K562 (cell line): Measurements from ENCODE around the gene DPP3. TPM values are rescaled to one million over a fixed set of nuclear protein-coding genes. Genes with fewer than 3 reads are reported as not detected.
A peak's percentile ranks its signal among the peaks of the same experiment; 100 is the strongest.

Source experiments
- CREBBP ChIP-seq: IDR thresholded peaks from one replicate; pipeline ENCODE4 v1.6.1; 2012; ENCODE audit warnings: low read depth, mild to moderate bottlenecking, control low read depth, inconsistent platforms, low read length
- EGR1 ChIP-seq: fragments of 450-650 bp; conservative IDR thresholded peaks from 2 replicates; pipeline ENCODE4 v1.6.1; 2017; ENCODE audit warnings: mild to moderate bottlenecking
- EP400 ChIP-seq: fragments of 450-650 bp; IDR thresholded peaks from 2 replicates; pipeline ENCODE4 v1.6.1; 2017; ENCODE audit warnings: antibody characterized with exemption, mild to moderate bottlenecking, moderate library complexity
- EZH2 ChIP-seq: IDR thresholded peaks from 2 replicates; pipeline ENCODE4 v1.6.1; 2012; ENCODE audit warnings: low read depth, mild to moderate bottlenecking, inconsistent platforms, low read length, borderline replicate concordance
- FOXA3 ChIP-seq, 2 experiments: fragments of 450-650 bp in 1 of 2; sonication (generic) in 1 of 2; formaldehyde crosslinking; IDR thresholded peaks in 1 of 2; conservative IDR thresholded peaks in 1 of 2; 2 replicates each; pipeline versions ENCODE4 v1.4.0 to v1.8.0; 2020 to 2022; ENCODE audit warnings: mild to moderate bottlenecking in 2 of 2, missing genetic modification reagents in 1 of 2
- FOXK1 ChIP-seq: sonication (generic); formaldehyde crosslinking; IDR thresholded peaks from 2 replicates; pipeline ENCODE4 v1.8.0; 2022; ENCODE audit warnings: missing genetic modification reagents, mild to moderate bottlenecking, borderline replicate concordance
- MBD1 ChIP-seq: fragments of 250-450 bp; sonication (Bioruptor Pico); IDR thresholded peaks from 2 replicates; pipeline ENCODE4 v1.8.0; 2022; ENCODE audit warnings: inconsistent platforms
- NEUROD1 ChIP-seq: fragments of 150-350 bp; IDR thresholded peaks from 2 replicates; pipeline ENCODE4 v1.6.1; 2014; ENCODE audit warnings: borderline replicate concordance, low read length, low read depth; ENCODE audit not compliant: partially characterized antibody
- NFYB ChIP-seq: IDR thresholded peaks from 2 replicates; pipeline ENCODE4 v1.6.1; 2011; ENCODE audit warnings: mild to moderate bottlenecking, moderate library complexity; ENCODE audit not compliant: insufficient read length; ENCODE audit errors: extremely low read depth
- NR4A1 ChIP-seq, 2 experiments: fragments of 250-450 bp in 1 of 2; fragments of 450-650 bp in 1 of 2; sonication (Bioruptor Pico) in 1 of 2; IDR thresholded peaks; 2 replicates each; pipeline versions ENCODE4 v1.4.0 to v1.6.1; 2016 to 2020; ENCODE audit warnings: mild to moderate bottlenecking in 2 of 2, missing compliant biosample characterization in 1 of 2, missing genetic modification characterization in 1 of 2, moderate library complexity in 1 of 2
- PURB ChIP-seq: sonication (generic); formaldehyde crosslinking; IDR thresholded peaks from 2 replicates; pipeline ENCODE4 v1.9.0; 2021; ENCODE audit warnings: low read depth, mild to moderate bottlenecking, missing genetic modification reagents
- SIX5 ChIP-seq, 2 experiments: IDR thresholded peaks; 2 replicates each; pipeline ENCODE4 v1.6.1; 2011; ENCODE audit warnings: low read length in 2 of 2, borderline replicate concordance in 1 of 2, low read depth in 1 of 2, mild to moderate bottlenecking in 1 of 2, moderate library complexity in 1 of 2; ENCODE audit not compliant: insufficient read depth in 1 of 2
- TCF7 ChIP-seq: sonication (generic); IDR thresholded peaks from 2 replicates; pipeline ENCODE4 v1.6.1; 2016; ENCODE audit warnings: antibody characterized with exemption, borderline replicate concordance
- ZFX ChIP-seq: sonication (generic); formaldehyde crosslinking; IDR thresholded peaks from 2 replicates; pipeline ENCODE4 v1.8.0; 2022; ENCODE audit warnings: mild to moderate bottlenecking, missing genetic modification reagents, moderate library complexity
- ZNF133 ChIP-seq: fragments of 250-450 bp; sonication (Bioruptor Pico); IDR thresholded peaks from 2 replicates; pipeline ENCODE4 v1.4.0; 2020; ENCODE audit warnings: mild to moderate bottlenecking
- ZNF197 ChIP-seq: fragments of 200-800 bp; sonication (Bioruptor generic); IDR thresholded peaks from 2 replicates; pipeline ENCODE4 v1.6.1; 2016; ENCODE audit warnings: low read depth, missing genetic modification characterization, missing compliant biosample characterization
- ZNF707 ChIP-seq: fragments of 250-450 bp; sonication (Bioruptor Pico); conservative IDR thresholded peaks from 2 replicates; pipeline ENCODE4 v1.8.0; 2022; ENCODE audit warnings: inconsistent platforms, mild to moderate bottlenecking, moderate library complexity
- polyA plus RNA-seq, 8 experiments: library from polyadenylated mRNA; depleted of rRNA in 4 of 8; stranded (reverse) in 5 of 8; unstranded in 3 of 8; fragments of >200 nt; fragmentation: Nextera tagmentation in 2 of 8; fragmentation: Illumina TruSeq in 1 of 8; extraction: Ambion mirVana in 2 of 8; extraction: Trizol in 1 of 8; gene quantifications; 2 replicates each; pipeline versions ENCODE4 v1.2.1 to v1.2.3, GENCODE V29; 2011 to 2014; ENCODE audit warnings: inconsistent platforms in 1 of 8, missing spikeins in 1 of 8
- total RNA-seq, 7 experiments: library from RNA; depleted of rRNA in 6 of 7; stranded (reverse); fragments of >200 nt in 6 of 7; fragmentation: Illumina TruSeq in 2 of 7; extraction: Trizol in 2 of 7; gene quantifications; 2 replicates each; pipeline versions ENCODE4 v1.2.1 to v1.2.3, GENCODE V29; 2011 to 2021; ENCODE audit warnings: low replicate concordance in 1 of 7
- TF ChIP-seq, protein P1 (sequence below): fragments of 450-650 bp; formaldehyde crosslinking; conservative IDR thresholded peaks from 2 replicates; pipeline ENCODE4 v1.4.0; 2022; ENCODE audit warnings: mild to moderate bottlenecking, missing genetic modification characterization
- TF ChIP-seq, protein P2 (sequence below), 2 experiments: IDR thresholded peaks in 1 of 2; conservative IDR thresholded peaks in 1 of 2; 2 replicates each; pipeline ENCODE4 v1.6.1; 2016; ENCODE audit warnings: low read depth in 2 of 2, mild to moderate bottlenecking in 1 of 2, missing compliant biosample characterization in 1 of 2, missing genetic modification characterization in 1 of 2, moderate library complexity in 1 of 2

Gene DPP3
- total and polyA plus RNA-seq, 9 of the 15 experiments (the other 6 are each of a cell fraction or from before 2014, with no cell fraction given): 3.7 to 69.2 (median 43.3) TPM

DNA sequence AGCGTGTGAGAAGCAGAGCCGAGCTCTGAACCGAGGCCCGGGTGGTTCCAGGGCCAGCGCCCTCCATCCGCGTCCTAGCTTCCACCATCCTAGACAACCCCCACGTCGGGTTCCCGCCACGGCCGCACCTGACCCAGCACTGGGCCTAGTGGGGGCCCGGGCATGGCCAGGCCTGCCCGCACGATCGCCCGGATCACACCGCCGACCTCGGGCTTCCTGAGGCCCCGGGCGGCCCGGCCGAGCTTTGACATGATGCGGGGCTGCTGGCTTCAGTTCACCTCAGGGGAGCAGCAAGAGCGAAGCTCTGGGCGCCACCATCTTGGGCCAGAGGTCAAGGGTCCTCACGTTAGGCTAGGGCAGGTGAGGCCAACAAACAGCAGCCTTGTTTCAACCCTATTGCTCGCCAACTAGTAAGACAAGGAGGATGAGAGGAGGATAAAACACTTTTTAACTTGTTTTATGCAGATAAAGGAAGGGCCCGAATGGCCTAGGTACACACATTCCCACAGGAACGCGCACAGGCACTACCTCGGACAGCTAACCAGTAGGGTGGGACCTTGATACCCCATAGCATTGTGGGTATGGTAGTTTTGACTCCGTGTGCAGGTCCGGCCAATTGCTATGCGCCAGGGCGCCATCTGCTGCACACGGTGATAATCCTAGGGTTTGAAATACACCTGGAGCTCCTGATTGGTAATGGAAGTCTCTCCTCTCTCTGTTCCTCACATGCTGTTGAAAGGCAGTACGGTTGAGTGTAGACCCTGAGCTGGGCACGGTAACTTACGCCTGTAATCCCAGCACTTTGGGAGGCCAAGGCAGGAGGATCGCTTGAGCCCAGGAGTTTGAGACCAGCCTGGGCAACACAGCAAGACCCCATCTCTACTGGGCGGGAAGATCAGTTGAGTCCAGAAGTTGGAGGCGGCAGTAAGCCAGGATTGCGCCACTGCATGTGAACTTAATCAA lies 41.4 kb upstream of the DPP3 start, which contains the start of gene MRPL11 (continued):
- TF ChIP-seq ZNF197 (CRISPR knock-in tag): no peak
- no peak for TF ChIP-seq PURB (CRISPR knock-in tag)
- TF ChIP-seq SIX5 (IDR thresholded peaks at IDR 0.05; ENCODE audit: borderline replicate concordance in 1 of 2, insufficient read depth in 1 of 2, low read depth in 1 of 2, low read length in 2 of 2): peak; percentile 74 to 90; a peak in 3 of 4 replicates
- no peak for TF ChIP-seq CREBBP
- TF ChIP-seq ZNF707 (CRISPR knock-in tag): no peak
- peak; percentile 96 for TF ChIP-seq ZFX
- 0 out of 2 replicates have a peak, but pooled peaks have one; percentile 10 for TF ChIP-seq FOXK1 (CRISPR knock-in tag)
- TF ChIP-seq EZH2: no peak
- no peak for TF ChIP-seq FOXA3 (CRISPR knock-in tag; conservative IDR thresholded peaks at IDR 0.05 in 1 of 2, IDR thresholded peaks at IDR 0.05 in 1 of 2)
- TF ChIP-seq NFYB: peak; percentile 18
- no peak for TF ChIP-seq NR4A1 (CRISPR knock-in tag; IDR thresholded peaks at IDR 0.05)
- peak; percentile 75 for TF ChIP-seq NR4A1 (tag; IDR thresholded peaks at IDR 0.05)
- TF ChIP-seq NEUROD1: peak; percentile 78
- TF ChIP-seq EP400: peak; percentile 81
- TF ChIP-seq, protein P1, sequence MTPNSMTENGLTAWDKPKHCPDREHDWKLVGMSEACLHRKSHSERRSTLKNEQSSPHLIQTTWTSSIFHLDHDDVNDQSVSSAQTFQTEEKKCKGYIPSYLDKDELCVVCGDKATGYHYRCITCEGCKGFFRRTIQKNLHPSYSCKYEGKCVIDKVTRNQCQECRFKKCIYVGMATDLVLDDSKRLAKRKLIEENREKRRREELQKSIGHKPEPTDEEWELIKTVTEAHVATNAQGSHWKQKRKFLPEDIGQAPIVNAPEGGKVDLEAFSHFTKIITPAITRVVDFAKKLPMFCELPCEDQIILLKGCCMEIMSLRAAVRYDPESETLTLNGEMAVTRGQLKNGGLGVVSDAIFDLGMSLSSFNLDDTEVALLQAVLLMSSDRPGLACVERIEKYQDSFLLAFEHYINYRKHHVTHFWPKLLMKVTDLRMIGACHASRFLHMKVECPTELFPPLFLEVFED (CRISPR knock-in tag): no peak
- TF ChIP-seq MBD1: no peak
- TF ChIP-seq EGR1: no peak
- TF ChIP-seq, protein P2, sequence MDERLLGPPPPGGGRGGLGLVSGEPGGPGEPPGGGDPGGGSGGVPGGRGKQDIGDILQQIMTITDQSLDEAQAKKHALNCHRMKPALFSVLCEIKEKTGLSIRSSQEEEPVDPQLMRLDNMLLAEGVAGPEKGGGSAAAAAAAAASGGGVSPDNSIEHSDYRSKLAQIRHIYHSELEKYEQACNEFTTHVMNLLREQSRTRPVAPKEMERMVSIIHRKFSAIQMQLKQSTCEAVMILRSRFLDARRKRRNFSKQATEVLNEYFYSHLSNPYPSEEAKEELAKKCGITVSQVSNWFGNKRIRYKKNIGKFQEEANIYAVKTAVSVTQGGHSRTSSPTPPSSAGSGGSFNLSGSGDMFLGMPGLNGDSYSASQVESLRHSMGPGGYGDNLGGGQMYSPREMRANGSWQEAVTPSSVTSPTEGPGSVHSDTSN (CRISPR knock-in tag; IDR thresholded peaks at IDR 0.05; ENCODE audit: low read depth): no peak
- TF ChIP-seq, protein P2 (tag; conservative IDR thresholded peaks at IDR 0.05; ENCODE audit: low read depth): no peak
- no peak for TF ChIP-seq ZNF133 (CRISPR knock-in tag)
- TF ChIP-seq TCF7: no peak
